ENCODE data around the gene SCGB1D4.

- TF ChIP-seq POLR2AphosphoS5 (IDR thresholded peaks at IDR 0.05; ENCODE audit: borderline replicate concordance, low read depth, low read length) (no peak), EZH2 (IDR thresholded peaks at IDR 0.05) (no peak), FOXP2 (optimal IDR thresholded peaks at IDR 0.05; ENCODE audit: control extremely low read depth, extremely low read length, insufficient read depth) (no peak)
Measured at GRCh38 chr11:62324731-62325556, 26.1 kb upstream of the SCGB1D4 start.
